ENCODE measurements around the gene PSMF1.

DNA sequence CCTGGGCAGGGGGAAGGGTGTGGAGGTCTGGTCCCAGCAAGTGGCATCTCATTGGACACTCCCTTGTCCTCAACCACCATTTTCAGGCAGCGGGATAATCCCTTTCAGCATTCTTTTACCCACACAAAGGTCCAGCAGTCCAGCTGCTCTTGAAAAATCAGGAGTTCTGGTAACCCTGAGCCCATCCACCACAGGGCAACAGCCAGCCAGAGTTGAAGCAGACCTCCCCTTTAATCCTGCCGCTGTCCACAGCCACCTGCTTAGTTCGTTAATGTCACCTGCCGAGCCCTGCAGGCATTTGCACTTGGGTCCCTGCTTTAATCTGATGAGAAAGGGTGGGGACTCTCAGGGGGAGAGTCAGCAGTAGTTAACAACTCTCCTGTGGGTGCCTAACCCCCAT, 55.3 kb downstream of the PSMF1 start:
- TF ChIP-seq CTCF (IDR thresholded peaks at IDR 0.05) (no peak), POLR2A (IDR thresholded peaks at IDR 0.05) (no peak)
